ENCODE results near the gene ALPK1. TPM values are rescaled to one million over a fixed set of nuclear protein-coding genes. Genes with fewer than 3 reads are reported as not detected.

ALPK1 gene
- total RNA-seq, 1 donor from 2014 or later = 34.3 TPM

GRCh38 chr4:112361181-112361791, 64.1 kb downstream of the ALPK1 start:
- no peak for ATAC-seq
- TF ChIP-seq CTCF (IDR thresholded peaks at IDR 0.05) = no peak

GRCh38 chr4:112370466-112370865, 73.3 kb downstream of the ALPK1 start:
- Histone ChIP-seq H3K27ac (no peak overlapping the region), H3K4me1 (no peaks in the 10 kb centered on the region), H3K4me3 (no peak overlapping the region), H3K27me3 (no peaks in the 10 kb centered on the region), H3K9me3 (no peaks in the 10 kb centered on the region), H3K36me3 (no peaks in the 10 kb centered on the region)
- intact Hi-C loops (cut with DNase I) = no loop called here
- no peak for TF ChIP-seq CTCF (IDR thresholded peaks at IDR 0.05)
- DNase-seq = no peak
- no peak for ATAC-seq

More at GRCh38 chr4:112361181-112361791, 64.1 kb downstream of the ALPK1 start:
- no peak overlapping the region for H3K4me3 ChIP-seq
- DNase-seq = no peak
- no peaks in the 10 kb centered on the region for H3K27me3 ChIP-seq
- no peaks in the 10 kb centered on the region for H3K9me3 ChIP-seq
- H3K36me3 ChIP-seq = peaks cover 4% of the 10 kb centered on the region
- intact Hi-C loops (cut with DNase I) = no loop called here
- H3K27ac ChIP-seq = no peak overlapping the region
- H3K4me1 ChIP-seq = no peaks in the 10 kb centered on the region

GRCh38 chr4:112371361-112371760, 74.2 kb downstream of the ALPK1 start:
- Histone ChIP-seq H3K27ac (no peak overlapping the region), H3K27me3 (no peaks in the 10 kb centered on the region), H3K4me3 (no peak overlapping the region), H3K9me3 (no peaks in the 10 kb centered on the region), H3K36me3 (no peaks in the 10 kb centered on the region), H3K4me1 (no peaks in the 10 kb centered on the region)
- TF ChIP-seq CTCF (IDR thresholded peaks at IDR 0.05) = no peak
- ATAC-seq = no peak
- intact Hi-C loops (cut with DNase I) = no loop called here
- DNase-seq = no peak

- Histone ChIP-seq H3K27me3 (no peaks in the 10 kb centered on the region), H3K36me3 (peaks cover 7% of the 10 kb centered on the region), H3K4me3 (no peak overlapping the region), H3K4me1 (no peaks in the 10 kb centered on the region), H3K9me3 (no peaks in the 10 kb centered on the region), H3K27ac (no peak overlapping the region)
- TF ChIP-seq CTCF (IDR thresholded peaks at IDR 0.05) = no peak
- intact Hi-C loops (cut with DNase I) = no loop called here
- DNase-seq (no peak), ATAC-seq (no peak)
Observed at GRCh38 chr4:112374850-112375249, 77.7 kb downstream of the ALPK1 start.

- ATAC-seq = no peak
- H3K9me3 ChIP-seq = no peaks in the 10 kb centered on the region
- TF ChIP-seq CTCF (IDR thresholded peaks at IDR 0.05) = no peak
- peaks cover 9% of the 10 kb centered on the region for H3K36me3 ChIP-seq
- H3K27me3 ChIP-seq = no peaks in the 10 kb centered on the region
- no peaks in the 10 kb centered on the region for H3K4me1 ChIP-seq
- H3K27ac ChIP-seq = no peak overlapping the region
- DNase-seq = no peak
- intact Hi-C loops (cut with DNase I) = no loop called here
- no peak overlapping the region for H3K4me3 ChIP-seq
Observed at GRCh38 chr4:112377171-112377570, 80.0 kb downstream of the ALPK1 start.

All from upper lobe of right lung (tissue), 1 donor.